Central memory CD8-positive, alpha-beta T cell (primary cell): ENCODE measurements around the gene CILP.
A peak's percentile ranks its signal among the peaks of the same experiment; 100 is the strongest.

Experiments
- ATAC-seq: fragments of 150-1000 bp; cut with Tn5 transposase; replicated peaks from 2 replicates; pipeline ENCODE4 v1.10.0; 2022; ENCODE audit warnings: mild to moderate bottlenecking, moderate FRiP score, moderate number of reproducible peaks; ENCODE audit not compliant: poor library complexity, severe bottlenecking; ENCODE audit errors: extremely low read depth
- DNase-seq, 2 donors: peaks; one replicate each; pipeline ENCODE4 v3.0.0; 2021; ENCODE audit warnings: low spot score in 2 of 2
- H3K27ac Mint-ChIP-seq: one replicate; pipeline ENCODE4 v1.8.0; 2022; ENCODE audit warnings: low read depth, mild to moderate bottlenecking, moderate library complexity, mixed read lengths
- H3K27me3 Mint-ChIP-seq: one replicate; pipeline ENCODE4 v1.8.0; 2022; ENCODE audit warnings: mixed read lengths
- H3K36me3 Mint-ChIP-seq: one replicate; pipeline ENCODE4 v1.8.0; 2022; ENCODE audit warnings: mild to moderate bottlenecking, moderate library complexity, mixed read lengths; ENCODE audit not compliant: insufficient read depth
- H3K4me1 Mint-ChIP-seq: one replicate; pipeline ENCODE4 v1.8.0; 2022; ENCODE audit warnings: mixed read lengths
- H3K4me3 Mint-ChIP-seq: one replicate; pipeline ENCODE4 v1.8.0; 2022; ENCODE audit warnings: mild to moderate bottlenecking, moderate library complexity, mixed read lengths
- H3K9me3 Mint-ChIP-seq: one replicate; pipeline ENCODE4 v1.8.0; 2022; ENCODE audit warnings: mixed read lengths

CILP gene

DNA sequence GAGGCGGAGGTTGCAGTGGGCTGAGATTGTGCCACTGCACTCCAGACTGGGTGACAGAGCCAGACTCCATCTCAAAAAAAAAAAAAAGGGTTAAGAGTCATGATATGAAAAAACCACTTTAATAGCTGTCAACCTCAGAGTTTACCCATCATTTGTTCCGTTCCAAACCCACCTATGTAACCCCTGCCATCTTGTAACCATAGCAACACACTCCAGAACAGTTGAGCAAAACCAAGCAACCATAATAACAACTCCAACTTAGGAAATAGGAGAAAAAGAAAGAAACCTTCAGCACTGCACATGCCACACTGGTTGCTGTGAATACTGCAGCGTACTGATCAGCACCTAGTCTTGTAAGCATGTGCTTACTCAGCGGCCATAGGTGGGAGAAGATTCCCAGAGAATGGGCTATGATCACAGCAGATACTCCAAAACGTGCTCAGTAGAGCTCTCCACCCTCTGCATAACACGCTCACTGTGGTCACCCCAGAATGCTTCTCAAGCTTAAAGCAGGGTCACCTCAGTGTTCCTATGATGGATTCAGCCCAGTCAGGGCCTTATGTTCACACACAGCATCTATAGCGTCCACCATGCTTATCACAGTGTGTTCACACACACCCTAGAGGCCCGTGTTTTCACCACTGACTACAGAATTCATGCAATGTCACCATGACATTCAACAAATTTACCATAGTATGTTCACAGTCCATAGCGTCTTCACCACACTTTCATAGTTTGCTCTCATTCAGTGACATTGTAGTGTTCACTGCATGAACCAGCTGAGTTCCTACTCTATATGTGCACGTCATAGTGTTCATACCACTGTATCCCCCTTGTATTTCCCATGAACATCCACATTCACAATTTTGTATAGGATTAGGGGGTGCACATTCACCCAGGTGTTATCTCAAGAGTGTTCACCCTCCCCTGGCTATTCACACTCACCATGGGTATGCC is 6.5 kb upstream of the CILP start:
- Mint-ChIP-seq H3K4me1 (peaks cover 10% of the 10 kb centered on the region), H3K4me3 (no peak overlapping the region), H3K36me3 (no peaks in the 10 kb centered on the region), H3K9me3 (no peaks in the 10 kb centered on the region), H3K27ac (no peak overlapping the region), H3K27me3 (no peaks in the 10 kb centered on the region)
- DNase-seq (no peak), ATAC-seq (no peak)

DNA sequence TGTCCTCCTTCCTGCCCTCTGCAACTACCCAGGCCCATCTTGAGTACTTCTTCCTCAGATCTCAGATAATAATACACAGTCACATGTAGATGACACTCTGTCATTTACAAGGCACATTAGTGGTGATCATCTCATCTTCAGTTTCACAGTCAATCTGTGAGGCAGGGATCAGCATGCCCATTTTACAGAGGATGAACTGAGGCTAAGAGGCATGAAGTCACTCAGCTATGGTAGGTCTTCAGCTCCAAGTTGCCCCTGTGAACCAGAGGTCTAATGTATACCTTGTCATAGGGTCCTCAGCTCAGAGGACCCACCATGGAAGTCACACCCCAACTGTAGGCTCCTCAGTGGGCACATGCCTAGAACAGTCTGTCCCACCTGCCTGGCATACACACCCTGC is 4.2 kb upstream of the CILP start:
- Mint-ChIP-seq H3K4me1 (peaks cover 10% of the 10 kb centered on the region), H3K27me3 (no peaks in the 10 kb centered on the region), H3K27ac (peak overlapping the region; percentile 3), H3K36me3 (no peaks in the 10 kb centered on the region), H3K9me3 (no peaks in the 10 kb centered on the region), H3K4me3 (no peak overlapping the region)
- DNase-seq = no peak
- ATAC-seq = no peak

DNA sequence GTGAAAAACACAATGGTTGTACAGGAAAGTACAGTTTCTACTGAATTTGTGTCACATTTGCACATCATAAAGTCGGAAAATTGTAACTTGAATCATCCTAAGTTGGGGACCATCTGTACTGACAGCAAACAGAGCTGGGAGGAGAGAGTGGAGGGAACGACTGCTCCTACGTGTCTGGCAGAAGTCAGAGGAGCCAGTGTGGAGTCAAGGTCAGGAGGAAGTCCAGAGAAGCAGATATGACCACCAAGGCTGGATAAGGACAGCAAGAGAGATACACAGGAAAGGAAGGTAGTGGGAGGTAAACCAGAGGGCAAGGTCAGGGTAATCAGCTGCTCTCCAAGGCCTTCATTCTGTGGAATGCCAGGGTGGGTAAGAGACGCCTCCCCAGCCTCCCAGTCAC is 2.7 kb upstream of the CILP start:
- Mint-ChIP-seq H3K36me3 (no peaks in the 10 kb centered on the region), H3K27ac (peak overlapping the region; percentile 19), H3K4me1 (peaks cover 10% of the 10 kb centered on the region), H3K9me3 (no peaks in the 10 kb centered on the region), H3K27me3 (no peaks in the 10 kb centered on the region), H3K4me3 (no peak overlapping the region)
- DNase-seq (no peak), ATAC-seq (no peak)

DNA sequence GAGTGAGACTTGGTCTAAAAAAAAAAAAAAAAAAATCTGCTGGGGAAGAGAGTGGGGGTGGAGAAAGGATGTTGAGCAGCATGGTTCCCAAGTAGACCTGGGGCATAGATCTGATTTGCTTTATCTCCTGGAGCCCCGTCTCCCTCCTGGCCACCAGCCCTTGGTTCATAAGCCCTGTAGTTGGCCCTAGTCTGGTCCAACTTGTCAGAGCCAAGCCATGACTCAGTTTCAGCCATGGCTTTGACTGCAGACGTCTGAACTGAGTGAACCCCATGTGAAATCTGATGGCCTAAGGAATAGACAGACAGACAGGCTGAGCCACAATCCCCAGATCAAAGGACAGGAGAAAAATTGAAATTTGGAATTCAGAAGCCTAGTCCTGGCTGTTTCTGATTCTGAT is 2.0 kb upstream of the CILP start:
- Mint-ChIP-seq H3K4me3 (no peak overlapping the region), H3K4me1 (peaks cover 8% of the 10 kb centered on the region), H3K27me3 (no peaks in the 10 kb centered on the region), H3K36me3 (no peaks in the 10 kb centered on the region), H3K9me3 (no peaks in the 10 kb centered on the region), H3K27ac (no peak overlapping the region)
- ATAC-seq (no peak), DNase-seq (no peak)

DNA sequence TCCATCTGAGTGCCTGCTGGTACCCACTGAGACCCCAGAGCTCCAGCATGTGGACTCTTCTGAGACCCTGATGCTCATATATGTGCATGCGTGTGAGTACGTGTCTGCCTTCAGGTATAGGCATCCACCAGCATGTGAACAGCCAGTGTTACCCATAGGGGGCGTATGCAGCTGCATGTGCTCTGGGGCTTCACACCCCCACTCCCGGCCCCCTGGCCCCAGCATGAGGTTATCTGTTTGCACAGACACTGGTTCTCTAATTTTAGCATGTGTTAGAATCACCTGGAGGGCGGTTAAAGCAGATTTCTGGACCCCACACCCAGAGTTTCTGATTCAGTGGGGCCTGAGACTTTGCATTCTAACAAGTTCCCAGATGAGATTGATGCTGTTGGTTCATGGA is 824 bp upstream of the CILP start:
- peaks cover 6% of the 10 kb centered on the region for H3K27me3 Mint-ChIP-seq
- no peaks in the 10 kb centered on the region for H3K4me1 Mint-ChIP-seq
- DNase-seq (no peak), ATAC-seq (no peak)
- no peaks in the 10 kb centered on the region for H3K9me3 Mint-ChIP-seq
- H3K4me3 Mint-ChIP-seq = no peak overlapping the region
- no peaks in the 10 kb centered on the region for H3K36me3 Mint-ChIP-seq
- H3K27ac Mint-ChIP-seq = no peak overlapping the region

DNA sequence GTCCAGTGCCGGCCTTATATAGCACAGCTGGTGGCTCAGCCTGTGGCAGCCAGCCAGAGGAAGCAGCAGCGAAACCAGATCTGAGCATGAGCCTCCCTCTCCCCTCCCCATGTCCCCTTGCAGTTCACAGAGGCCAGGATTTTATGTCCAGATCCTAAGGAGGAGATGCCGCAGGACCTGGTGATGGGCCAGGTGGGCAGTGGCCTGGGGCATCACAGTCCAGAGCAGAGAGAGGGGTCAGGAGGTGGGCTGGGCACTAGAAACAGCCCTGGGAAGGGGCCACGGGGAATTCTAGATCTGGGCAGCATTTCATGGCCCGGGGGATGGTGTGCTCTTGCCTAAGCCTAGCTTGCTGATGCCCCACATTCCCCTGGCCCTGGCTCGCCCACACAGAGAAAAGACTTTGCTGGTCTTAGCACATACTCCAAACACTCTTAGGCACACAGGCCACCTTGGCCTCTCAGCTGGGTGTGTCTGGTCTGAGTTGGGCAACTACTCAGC is 259 bp upstream of the CILP start:
- ATAC-seq = no peak
- Mint-ChIP-seq H3K4me3 (no peak overlapping the region), H3K9me3 (no peaks in the 10 kb centered on the region), H3K27me3 (peaks cover 9% of the 10 kb centered on the region), H3K36me3 (no peaks in the 10 kb centered on the region), H3K27ac (no peak overlapping the region), H3K4me1 (no peaks in the 10 kb centered on the region)
- DNase-seq = no peak

DNA sequence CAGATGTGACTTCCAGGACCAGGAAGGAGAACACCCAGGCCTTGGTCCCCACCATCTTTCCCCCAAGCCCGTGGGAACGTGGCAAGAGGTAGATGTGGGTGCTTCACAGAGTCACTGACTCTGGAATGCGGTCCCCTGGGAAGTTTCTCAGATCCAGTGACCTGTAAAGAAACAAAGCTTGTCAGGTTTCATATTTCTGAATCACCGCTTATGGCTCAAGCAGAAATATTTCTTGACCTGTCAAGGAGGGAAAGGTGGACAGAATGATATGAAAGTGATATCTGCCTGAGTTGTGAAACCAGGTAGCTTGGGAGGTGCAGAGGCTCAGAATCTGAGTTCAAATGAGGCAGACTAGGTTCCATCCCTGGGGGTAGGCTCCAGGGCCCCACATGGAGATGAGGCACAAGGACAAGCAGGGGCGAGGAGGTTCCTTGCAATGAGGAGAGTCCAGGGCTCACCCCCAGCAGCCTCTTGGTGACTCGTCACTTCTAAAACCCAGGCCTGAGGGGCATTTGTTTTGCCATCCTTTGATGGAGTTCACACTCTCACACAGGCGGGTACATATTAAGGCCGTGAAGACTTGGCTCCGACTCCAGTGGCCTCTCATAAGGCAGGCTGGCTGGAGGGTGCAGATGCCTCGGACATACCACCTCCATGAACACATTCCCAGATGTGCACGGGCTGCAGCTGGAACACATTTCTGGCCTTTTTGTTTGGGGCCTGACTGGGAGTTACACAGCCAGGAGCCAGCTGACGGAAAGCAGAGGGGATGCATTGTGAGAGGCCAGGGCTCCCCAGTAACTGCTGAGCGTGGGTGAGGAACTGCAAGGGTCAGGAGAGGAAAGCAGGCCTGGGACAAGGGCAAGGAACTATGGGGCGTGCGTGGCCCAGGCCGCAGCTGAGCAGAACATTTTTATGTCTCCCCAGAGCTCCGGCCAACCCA is 1.3 kb downstream of the CILP start:
- H3K36me3 Mint-ChIP-seq = no peaks in the 10 kb centered on the region
- peaks cover 9% of the 10 kb centered on the region for H3K27me3 Mint-ChIP-seq
- H3K27ac Mint-ChIP-seq = no peak overlapping the region
- DNase-seq = no peak
- no peaks in the 10 kb centered on the region for H3K9me3 Mint-ChIP-seq
- ATAC-seq = no peak
- no peaks in the 10 kb centered on the region for H3K4me1 Mint-ChIP-seq
- no peak overlapping the region for H3K4me3 Mint-ChIP-seq

DNA sequence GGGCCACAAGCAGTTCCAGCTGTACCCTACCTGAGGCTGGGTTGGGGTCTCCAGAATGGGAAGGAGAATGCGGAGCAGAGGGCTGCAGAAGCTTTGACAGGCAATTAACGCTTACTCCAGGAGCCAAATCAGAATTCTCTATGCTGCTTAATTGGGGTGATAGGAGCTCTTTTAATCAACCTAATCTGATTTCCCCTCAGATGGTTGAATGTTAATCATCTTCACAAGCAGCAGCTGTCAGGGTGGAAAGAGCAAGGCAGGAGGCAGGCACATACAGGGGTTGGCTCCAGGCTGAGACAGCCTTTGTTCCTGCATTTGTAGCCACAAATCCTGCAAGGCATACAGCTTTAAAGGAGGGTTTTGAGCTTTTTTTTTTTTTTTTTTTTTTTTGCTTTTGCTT is 2.6 kb downstream of the CILP start:
- no peak overlapping the region for H3K27ac Mint-ChIP-seq
- H3K9me3 Mint-ChIP-seq = no peaks in the 10 kb centered on the region

DNA sequence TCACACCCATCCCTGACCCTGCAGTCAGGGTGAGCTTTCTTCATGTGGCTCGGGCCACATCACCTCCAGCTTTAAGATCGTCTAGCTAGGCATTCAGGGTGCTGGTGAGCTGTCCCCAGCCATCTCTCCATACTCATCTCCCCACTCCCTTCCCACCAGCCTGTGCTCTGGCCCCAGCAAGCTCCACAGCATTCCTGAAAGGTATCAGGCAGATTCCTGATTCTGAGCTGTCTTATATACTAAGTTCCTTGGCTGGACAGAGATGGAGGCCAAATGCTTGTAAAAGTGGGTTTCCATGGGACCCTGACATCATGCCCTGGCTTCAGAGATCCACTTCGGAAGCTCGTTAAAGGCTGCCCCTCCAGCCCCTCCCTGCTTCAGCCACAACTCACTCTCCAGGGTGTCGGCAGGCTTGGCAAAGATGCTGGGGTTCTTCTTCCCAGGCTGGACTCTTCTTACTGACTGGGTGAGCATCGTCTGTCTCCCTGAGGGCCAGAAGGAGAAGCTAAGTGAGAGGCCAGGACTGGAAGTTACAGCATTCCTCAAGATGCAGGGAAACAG is 3.9 kb downstream of the CILP start:
- no peak for ATAC-seq
- Mint-ChIP-seq H3K4me1 (no peaks in the 10 kb centered on the region), H3K9me3 (no peaks in the 10 kb centered on the region), H3K27me3 (peaks cover 9% of the 10 kb centered on the region), H3K4me3 (no peak overlapping the region), H3K36me3 (no peaks in the 10 kb centered on the region), H3K27ac (no peak overlapping the region)
- DNase-seq = no peak

More for the DNA sequence above, 2.6 kb downstream of the CILP start:
- ATAC-seq = no peak
- Mint-ChIP-seq H3K4me1 (no peaks in the 10 kb centered on the region), H3K36me3 (no peaks in the 10 kb centered on the region), H3K27me3 (peaks cover 9% of the 10 kb centered on the region), H3K4me3 (no peak overlapping the region)
- no peak for DNase-seq

DNA sequence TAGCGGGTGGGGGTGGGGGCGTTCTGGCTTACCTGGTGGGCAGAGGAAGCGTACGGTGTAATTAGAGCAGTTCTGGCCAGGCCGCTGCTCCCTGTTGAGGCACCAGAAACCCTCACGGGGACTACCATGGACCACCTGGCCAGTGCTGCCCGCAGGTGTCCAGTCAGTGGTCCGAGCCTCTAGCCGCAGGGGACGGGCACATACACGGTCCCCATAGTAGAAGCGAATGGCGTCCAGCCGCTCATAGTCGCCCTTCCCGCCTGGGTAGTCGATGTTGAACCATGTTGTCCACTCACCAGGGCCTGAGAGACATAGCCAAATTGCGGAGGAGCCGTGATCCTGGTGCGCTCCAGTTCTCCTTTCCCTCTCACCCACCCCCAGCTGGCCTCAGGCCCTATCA is 4.5 kb downstream of the CILP start:
- Mint-ChIP-seq H3K4me1 (no peaks in the 10 kb centered on the region), H3K4me3 (no peak overlapping the region), H3K9me3 (no peaks in the 10 kb centered on the region), H3K27ac (no peak overlapping the region), H3K27me3 (peaks cover 9% of the 10 kb centered on the region), H3K36me3 (no peaks in the 10 kb centered on the region)
- ATAC-seq (no peak), DNase-seq (no peak)

DNA sequence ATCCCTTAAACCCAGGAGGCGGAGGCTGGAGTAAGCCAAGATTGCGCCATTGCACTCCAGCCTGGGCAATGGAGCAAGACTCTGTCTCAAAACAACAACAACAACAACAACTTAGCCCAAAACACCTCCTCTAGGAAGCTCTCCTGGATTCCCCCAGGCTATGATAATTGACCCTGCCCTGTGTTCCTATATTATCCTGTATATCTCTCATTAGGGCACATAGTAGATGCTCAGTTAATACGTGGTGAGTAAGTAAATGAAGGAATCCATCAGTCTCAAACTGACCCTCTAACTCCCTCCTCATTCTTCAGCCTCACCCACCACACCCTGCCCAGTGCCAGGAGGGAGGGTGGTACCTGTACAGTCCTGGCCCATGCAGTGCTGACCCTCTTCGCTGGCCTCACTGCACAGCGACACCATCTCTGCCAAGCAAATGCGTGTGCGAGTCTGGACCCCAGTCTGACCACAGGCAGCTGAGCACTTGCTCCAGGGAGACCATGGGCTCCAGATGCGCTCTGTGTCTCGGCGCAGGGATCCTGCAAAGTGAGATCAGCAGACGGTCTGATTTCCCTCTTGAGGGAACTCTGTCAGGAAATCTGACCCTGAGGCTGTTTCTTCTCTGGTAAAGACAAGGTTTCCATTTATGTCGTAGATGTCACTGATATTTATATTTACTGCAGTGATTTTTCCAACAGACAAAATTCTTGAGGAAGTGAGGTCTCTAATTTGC is 6.2 kb downstream of the CILP start:
- Mint-ChIP-seq H3K27ac (no peak overlapping the region), H3K27me3 (peaks cover 9% of the 10 kb centered on the region), H3K36me3 (no peaks in the 10 kb centered on the region), H3K4me1 (no peaks in the 10 kb centered on the region), H3K4me3 (no peak overlapping the region), H3K9me3 (no peaks in the 10 kb centered on the region)
- DNase-seq (no peak), ATAC-seq (no peak)
